ENCODE results near the gene MKLN1. TPM values are rescaled to one million over a fixed set of nuclear protein-coding genes. Genes with fewer than 3 reads are reported as not detected.
A peak's percentile ranks its signal among the peaks of the same experiment; 100 is the strongest.

The MKLN1 gene
- total RNA-seq, 1 donor from 2014 or later, result 60.4 TPM

DNA sequence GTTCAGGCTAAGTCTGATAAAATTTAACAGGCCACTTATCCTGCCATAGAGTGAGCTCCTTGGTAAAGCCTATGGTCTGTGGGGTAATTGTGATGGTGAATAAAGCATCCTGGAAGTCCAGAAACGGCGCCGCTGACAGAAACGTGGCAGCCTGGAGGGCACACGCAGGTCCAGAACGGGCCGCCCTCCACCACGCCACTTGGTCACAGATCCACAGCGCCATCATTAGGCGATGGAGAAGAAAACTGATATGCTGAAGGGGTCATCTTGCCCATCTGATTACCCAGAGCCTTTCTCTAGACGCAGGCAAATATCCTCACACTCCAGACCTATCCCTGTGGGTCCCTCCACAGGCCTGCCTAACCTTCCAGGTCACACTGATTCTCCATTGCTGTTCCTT lies 190.9 kb downstream of the MKLN1 start:
- intact Hi-C loops (cut with DNase I), result no loop called here
- peaks cover 26% of the 10 kb centered on the region for H3K4me1 ChIP-seq
- H3K9me3 ChIP-seq, result no peaks in the 10 kb centered on the region
- no peak for TF ChIP-seq CTCF (IDR thresholded peaks at IDR 0.05)
- peak overlapping the region; percentile 13 for H3K27ac ChIP-seq
- no peak overlapping the region for H3K4me3 ChIP-seq
- DNase-seq (no peak), ATAC-seq (no peak)
- H3K36me3 ChIP-seq, result no peaks in the 10 kb centered on the region
- no peaks in the 10 kb centered on the region for H3K27me3 ChIP-seq (ENCODE audit: low read depth)

- Histone ChIP-seq H3K4me3 (no peak overlapping the region), H3K36me3 (no peaks in the 10 kb centered on the region), H3K27ac (peak overlapping the region; percentile 76), H3K4me1 (peaks cover 18% of the 10 kb centered on the region), H3K27me3 (ENCODE audit: low read depth) (no peaks in the 10 kb centered on the region), H3K9me3 (no peaks in the 10 kb centered on the region)
- peak; percentile 81 for DNase-seq
- no peak for TF ChIP-seq CTCF (IDR thresholded peaks at IDR 0.05)
- peak; percentile 89 to 91 for ATAC-seq
- intact Hi-C loops (cut with DNase I), result no loop called here
Measured at GRCh38 chr7:131521651-131522163, 194.0 kb downstream of the MKLN1 start.

GRCh38 chr7:131522325-131522930 lies 194.8 kb downstream of the MKLN1 start:
- peak overlapping the region; percentile 76 for H3K27ac ChIP-seq

GRCh38 chr7:131524115-131524514 lies 196.4 kb downstream of the MKLN1 start:
- H3K4me1 ChIP-seq, result peaks cover 12% of the 10 kb centered on the region
- DNase-seq (no peak), ATAC-seq (no peak)
- H3K4me3 ChIP-seq, result no peak overlapping the region
- no peaks in the 10 kb centered on the region for H3K27me3 ChIP-seq (ENCODE audit: low read depth)
- no peak overlapping the region for H3K27ac ChIP-seq
- H3K9me3 ChIP-seq, result no peaks in the 10 kb centered on the region
- no peaks in the 10 kb centered on the region for H3K36me3 ChIP-seq
- intact Hi-C loops (cut with DNase I), result no loop called here
- no peak for TF ChIP-seq CTCF (IDR thresholded peaks at IDR 0.05)

More at GRCh38 chr7:131522325-131522930, 194.8 kb downstream of the MKLN1 start:
- peak overlapping the region; percentile 15 for H3K4me3 ChIP-seq
- no peaks in the 10 kb centered on the region for H3K36me3 ChIP-seq
- no peak for TF ChIP-seq CTCF (IDR thresholded peaks at IDR 0.05)
- intact Hi-C loops (cut with DNase I), result no loop called here
- ATAC-seq, result peak in 1 of 2 donors; percentile 28
- DNase-seq, result no peak
- peaks cover 18% of the 10 kb centered on the region for H3K4me1 ChIP-seq
- no peaks in the 10 kb centered on the region for H3K27me3 ChIP-seq (ENCODE audit: low read depth)
- H3K9me3 ChIP-seq, result no peaks in the 10 kb centered on the region

DNA sequence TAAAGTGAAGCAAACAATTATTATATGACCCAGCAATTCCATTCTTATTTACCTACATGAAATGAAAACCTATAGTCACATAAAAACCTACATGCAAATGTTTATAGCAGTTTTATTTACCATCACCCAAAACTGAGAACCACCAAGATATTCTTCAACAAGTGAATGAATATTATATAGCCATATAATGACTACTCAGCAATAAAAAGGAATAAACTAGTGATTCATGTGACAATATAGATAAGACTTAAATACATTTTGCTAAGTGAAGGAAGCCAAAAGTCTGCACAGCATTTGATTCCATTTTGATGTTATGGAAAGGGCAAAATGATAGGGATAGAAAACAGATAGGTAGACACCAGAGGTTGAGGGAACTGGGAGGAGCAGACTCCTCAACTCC lies 197.0 kb downstream of the MKLN1 start:
- ATAC-seq (no peak), DNase-seq (no peak)
- Histone ChIP-seq H3K27me3 (ENCODE audit: low read depth) (no peaks in the 10 kb centered on the region), H3K4me3 (no peak overlapping the region), H3K36me3 (no peaks in the 10 kb centered on the region), H3K27ac (no peak overlapping the region), H3K9me3 (no peaks in the 10 kb centered on the region), H3K4me1 (peaks cover 10% of the 10 kb centered on the region)
- intact Hi-C loops (cut with DNase I), result no loop called here
- TF ChIP-seq CTCF (IDR thresholded peaks at IDR 0.05), result no peak
